GOT3 (cell line): Measurements from ENCODE around the gene SLC26A6.

ENCODE experiments used
- DNase-seq: peaks from one replicate; lab custom pipeline; 2025; ENCODE audit warnings: mixed read lengths; lab: John Stamatoyannopoulos, UW

Gene SLC26A6

GRCh38 chr3:48631516-48632448 is 3.5 kb downstream of the SLC26A6 start:
- no peak for DNase-seq

- DNase-seq: no peak
Measured at GRCh38 chr3:48630833-48631232, 4.4 kb downstream of the SLC26A6 start.

GRCh38 chr3:48630407-48630806 is 4.9 kb downstream of the SLC26A6 start:
- DNase-seq: no peak

GRCh38 chr3:48629894-48630293 is 5.4 kb downstream of the SLC26A6 start:
- no peak for DNase-seq

GRCh38 chr3:48628277-48629017 is 6.8 kb downstream of the SLC26A6 start:
- DNase-seq: no peak

- DNase-seq: no peak
Measured at GRCh38 chr3:48625600-48625999, 9.7 kb downstream of the SLC26A6 start.

- no peak for DNase-seq
Measured at GRCh38 chr3:48624767-48625166, 10.5 kb downstream of the SLC26A6 start.

- DNase-seq: no peak
Measured at GRCh38 chr3:48623851-48624547, 11.3 kb downstream of the SLC26A6 start.

GRCh38 chr3:48621461-48621869 is 13.8 kb downstream of the SLC26A6 start, which contains the start of gene TMEM89:
TSS of gene TMEM89 (minus strand) at chr3:48621769. CDS start at chr3:48621756, 13 bp downstream.
- DNase-seq: no peak

GRCh38 chr3:48619541-48620524 is 15.4 kb downstream of the SLC26A6 start:
- no peak for DNase-seq

GRCh38 chr3:48617559-48617958 is 17.7 kb downstream of the SLC26A6 start:
- no peak for DNase-seq

- DNase-seq: no peak
Measured at GRCh38 chr3:48614044-48614443, 21.2 kb downstream of the SLC26A6 start.

GRCh38 chr3:48612309-48612708 is 23.0 kb downstream of the SLC26A6 start:
- DNase-seq: no peak

- DNase-seq: peak; percentile 83
Measured at GRCh38 chr3:48609088-48610005, 25.9 kb downstream of the SLC26A6 start, which contains the start of gene UQCRC1. TSS of gene UQCRC1 (minus strand) at chr3:48609646. CDS start at chr3:48609620, 26 bp downstream.

GRCh38 chr3:48607519-48607918 is 27.7 kb downstream of the SLC26A6 start:
- DNase-seq: no peak

- DNase-seq: no peak
Measured at GRCh38 chr3:48601622-48601994, 33.7 kb downstream of the SLC26A6 start.

- DNase-seq: no peak
Measured at GRCh38 chr3:48600711-48601621, 34.3 kb downstream of the SLC26A6 start.

- no peak for DNase-seq
Measured at GRCh38 chr3:48599509-48600285, 35.6 kb downstream of the SLC26A6 start.
